HG02678 (cell line): Measurements from ENCODE around the gene NES.

ENCODE experiments used
- ATAC-seq: cut with Tn5 transposase; IDR thresholded peaks from one replicate; pipeline ENCODE4 v1.9.1; 2021; ENCODE audit warnings: mild to moderate bottlenecking, moderate library complexity; ENCODE audit not compliant: unreplicated experiment

The NES gene, protein sequence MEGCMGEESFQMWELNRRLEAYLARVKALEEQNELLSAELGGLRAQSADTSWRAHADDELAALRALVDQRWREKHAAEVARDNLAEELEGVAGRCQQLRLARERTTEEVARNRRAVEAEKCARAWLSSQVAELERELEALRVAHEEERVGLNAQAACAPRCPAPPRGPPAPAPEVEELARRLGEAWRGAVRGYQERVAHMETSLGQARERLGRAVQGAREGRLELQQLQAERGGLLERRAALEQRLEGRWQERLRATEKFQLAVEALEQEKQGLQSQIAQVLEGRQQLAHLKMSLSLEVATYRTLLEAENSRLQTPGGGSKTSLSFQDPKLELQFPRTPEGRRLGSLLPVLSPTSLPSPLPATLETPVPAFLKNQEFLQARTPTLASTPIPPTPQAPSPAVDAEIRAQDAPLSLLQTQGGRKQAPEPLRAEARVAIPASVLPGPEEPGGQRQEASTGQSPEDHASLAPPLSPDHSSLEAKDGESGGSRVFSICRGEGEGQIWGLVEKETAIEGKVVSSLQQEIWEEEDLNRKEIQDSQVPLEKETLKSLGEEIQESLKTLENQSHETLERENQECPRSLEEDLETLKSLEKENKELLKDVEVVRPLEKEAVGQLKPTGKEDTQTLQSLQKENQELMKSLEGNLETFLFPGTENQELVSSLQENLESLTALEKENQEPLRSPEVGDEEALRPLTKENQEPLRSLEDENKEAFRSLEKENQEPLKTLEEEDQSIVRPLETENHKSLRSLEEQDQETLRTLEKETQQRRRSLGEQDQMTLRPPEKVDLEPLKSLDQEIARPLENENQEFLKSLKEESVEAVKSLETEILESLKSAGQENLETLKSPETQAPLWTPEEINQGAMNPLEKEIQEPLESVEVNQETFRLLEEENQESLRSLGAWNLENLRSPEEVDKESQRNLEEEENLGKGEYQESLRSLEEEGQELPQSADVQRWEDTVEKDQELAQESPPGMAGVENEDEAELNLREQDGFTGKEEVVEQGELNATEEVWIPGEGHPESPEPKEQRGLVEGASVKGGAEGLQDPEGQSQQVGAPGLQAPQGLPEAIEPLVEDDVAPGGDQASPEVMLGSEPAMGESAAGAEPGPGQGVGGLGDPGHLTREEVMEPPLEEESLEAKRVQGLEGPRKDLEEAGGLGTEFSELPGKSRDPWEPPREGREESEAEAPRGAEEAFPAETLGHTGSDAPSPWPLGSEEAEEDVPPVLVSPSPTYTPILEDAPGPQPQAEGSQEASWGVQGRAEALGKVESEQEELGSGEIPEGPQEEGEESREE (N-terminal part only)

DNA sequence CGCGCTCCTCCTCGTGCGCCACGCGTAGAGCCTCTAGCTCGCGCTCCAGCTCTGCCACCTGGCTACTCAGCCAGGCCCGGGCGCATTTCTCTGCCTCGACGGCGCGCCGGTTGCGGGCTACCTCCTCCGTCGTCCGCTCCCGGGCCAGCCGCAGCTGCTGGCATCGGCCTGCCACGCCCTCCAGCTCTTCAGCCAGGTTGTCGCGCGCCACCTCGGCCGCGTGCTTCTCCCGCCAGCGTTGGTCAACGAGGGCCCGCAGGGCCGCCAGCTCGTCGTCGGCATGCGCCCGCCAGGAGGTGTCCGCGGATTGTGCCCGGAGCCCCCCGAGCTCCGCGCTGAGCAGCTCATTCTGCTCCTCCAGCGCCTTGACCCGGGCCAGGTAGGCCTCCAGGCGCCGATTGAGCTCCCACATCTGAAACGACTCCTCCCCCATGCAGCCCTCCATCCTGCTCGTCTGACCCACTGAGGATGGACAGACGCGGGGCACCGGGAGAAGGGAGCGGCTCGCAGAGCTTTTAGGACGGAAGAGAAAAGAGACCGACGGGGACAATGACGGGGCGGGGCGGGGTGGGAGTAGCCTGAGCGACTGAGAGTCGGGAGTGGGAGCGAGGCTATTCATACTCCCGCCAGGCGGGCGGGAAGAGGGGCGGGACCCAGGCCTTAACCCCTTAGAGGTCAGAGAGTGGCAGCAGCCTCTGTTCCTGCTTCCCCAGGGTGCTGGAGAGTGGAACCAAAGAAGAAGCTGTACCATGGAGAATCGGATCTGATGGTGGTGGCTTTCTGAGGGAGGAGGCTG, at the start of gene NES:
Gene NES (minus strand): TSS at position 588 of the 796 bp plus-strand sequence. CDS start 143 bp downstream, at position 445.
- ATAC-seq: no peak

DNA sequence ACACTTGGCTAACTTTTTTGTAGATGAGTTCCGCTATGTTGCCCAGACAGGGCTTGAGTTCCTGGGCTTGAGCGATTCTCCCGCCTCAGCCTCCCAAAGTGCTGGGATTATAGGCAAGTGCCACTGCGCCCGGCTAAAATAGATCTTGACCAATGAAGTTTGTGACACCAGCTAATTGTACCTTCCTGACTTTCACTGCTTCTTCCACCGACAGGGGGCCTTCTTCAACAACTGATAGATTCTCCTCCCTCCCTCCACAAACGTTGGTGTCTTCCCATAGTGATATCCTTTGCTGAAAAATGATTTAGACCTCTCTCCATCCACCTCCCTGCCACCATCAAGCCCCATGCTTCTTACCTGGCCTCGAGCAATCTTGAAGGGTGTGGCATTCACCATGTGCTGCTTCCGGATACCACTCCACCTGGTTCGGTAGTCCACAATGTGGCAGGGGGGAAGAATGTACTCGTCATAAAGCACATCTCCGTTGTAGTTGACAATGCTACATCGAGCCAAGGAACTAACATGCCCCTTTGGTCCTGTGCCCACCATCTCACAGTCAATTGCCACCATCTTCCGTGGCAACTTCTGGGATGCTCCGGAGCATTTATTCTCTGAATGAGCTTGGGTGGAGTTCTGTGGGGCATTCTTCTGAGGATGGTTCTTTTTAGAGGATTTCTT, 49.5 kb upstream of the NES start:
- no peak for ATAC-seq

DNA sequence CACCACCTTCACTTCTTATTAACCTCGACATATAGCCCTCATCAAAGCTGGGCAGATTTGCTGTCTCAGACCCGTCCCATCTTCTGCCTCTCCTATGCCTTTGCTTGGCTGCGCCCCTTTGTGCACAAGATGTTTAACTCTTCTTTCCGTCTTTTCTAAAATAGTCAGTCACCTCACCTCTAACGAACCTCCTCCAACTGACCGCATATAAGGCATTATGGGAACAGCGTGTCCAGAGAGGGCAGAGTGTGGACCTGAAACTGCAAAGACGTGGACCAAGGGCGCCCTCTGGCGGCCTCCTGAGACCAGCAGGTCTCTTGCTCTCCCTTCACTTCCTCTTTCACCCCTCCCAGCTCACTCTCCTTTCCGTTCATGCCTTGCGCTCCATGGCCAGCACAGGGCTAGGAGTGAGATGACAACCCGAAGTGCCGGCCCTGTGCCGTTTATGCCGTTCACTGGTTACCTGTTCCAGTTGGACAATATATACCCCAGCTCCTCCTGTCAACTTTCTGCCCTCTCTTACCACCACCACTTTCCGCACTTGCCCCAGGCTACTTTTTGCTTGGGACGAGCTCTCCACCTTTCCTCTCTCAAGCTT, 48.6 kb upstream of the NES start:
- ATAC-seq: peak; percentile 40

DNA sequence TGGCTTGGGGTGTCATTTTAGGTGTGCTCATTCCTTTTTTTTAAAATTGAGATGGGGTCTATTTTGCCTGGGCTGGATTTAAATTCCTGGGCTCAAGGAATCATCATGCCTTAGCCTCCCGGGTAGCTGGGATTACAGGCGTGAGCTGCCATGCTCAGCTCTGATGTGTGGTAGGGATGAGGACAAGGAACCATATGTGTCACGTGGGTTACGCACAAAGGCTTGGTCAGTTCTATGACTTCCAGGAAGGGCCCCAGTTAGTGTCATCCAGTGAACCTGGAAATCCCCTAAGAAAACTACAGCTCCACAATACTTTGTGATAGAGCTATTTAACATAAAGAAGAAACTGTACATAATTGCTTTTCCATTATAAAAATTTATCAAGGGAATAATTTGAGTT, 44.3 kb upstream of the NES start:
- ATAC-seq: no peak

DNA sequence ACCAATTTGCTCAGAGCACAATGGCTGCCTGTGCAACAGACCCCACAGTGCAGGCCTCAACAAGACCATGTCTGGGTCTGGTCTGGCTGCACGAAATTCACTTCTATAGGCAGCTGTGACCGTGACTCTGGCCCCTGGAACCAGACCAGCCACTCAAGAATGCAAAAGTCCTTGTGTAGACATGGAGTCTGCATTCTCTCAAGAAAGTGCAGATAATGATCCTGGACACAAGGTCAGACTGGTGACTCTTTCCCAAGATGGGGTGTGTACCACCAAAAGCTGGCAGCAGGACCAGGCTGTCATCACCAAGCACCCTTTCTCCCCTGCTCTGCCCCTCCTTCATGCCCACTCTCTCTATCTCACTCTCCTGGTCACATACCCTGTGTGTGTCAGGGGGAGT, 43.9 kb upstream of the NES start:
- ATAC-seq: no peak

DNA sequence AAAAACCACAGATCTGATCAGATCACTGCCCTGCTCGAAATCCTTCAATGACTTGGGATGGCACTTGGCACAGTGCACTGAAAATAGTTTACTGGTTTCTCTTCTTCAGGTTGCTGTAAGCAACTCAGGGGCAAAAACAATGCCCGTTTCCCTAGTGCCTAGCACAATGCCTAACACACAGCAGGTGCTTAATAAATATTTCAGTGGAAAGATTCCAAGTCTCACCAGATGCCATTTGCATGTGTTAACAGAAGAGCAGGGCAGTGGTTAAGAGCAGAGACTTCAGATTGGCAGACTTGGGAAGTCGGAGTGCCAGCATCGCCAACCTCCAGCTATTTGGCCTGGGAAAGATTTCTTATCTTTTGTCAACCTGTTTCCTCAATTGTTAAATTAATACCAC, 40.1 kb upstream of the NES start:
- no peak for ATAC-seq

DNA sequence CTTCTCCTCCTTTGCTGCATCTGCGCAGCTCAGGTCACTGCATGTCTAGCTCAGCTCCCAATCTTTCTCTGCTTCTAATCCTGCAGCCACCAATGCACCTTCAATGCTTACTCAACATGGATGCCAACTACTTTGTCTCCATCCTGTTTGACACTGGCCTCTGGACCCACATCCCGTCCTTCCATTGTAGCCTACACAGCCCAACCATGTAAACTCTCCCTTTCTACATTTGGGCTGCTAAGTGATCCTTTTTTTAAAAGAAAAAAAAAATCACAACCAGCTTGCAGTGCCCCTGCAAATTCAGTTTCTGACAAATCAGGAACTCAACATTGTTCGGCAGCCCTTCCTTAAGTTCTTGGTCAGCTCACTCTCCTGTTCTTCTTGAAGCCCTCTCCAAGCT, 37.6 kb upstream of the NES start:
- no peak for ATAC-seq

DNA sequence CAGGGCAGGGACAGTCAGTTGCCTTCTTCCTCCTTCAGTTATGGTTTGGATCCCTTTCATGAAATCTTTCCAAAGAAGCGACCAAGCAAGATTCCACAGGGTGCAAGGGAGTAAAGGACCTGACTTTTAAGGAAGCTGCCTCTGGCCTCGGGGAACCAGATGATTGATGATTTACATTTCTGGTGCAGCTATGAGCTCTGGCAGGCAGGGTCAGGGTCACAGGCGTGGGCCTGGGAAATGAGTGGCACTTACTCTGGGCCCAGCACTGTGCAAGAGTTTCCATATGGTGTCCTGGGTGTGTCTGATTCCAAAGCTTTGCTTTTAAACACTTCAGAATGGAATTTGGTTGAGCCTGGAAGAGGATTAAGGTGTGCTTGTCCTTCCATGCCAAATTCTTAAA, 35.4 kb upstream of the NES start:
- no peak for ATAC-seq

DNA sequence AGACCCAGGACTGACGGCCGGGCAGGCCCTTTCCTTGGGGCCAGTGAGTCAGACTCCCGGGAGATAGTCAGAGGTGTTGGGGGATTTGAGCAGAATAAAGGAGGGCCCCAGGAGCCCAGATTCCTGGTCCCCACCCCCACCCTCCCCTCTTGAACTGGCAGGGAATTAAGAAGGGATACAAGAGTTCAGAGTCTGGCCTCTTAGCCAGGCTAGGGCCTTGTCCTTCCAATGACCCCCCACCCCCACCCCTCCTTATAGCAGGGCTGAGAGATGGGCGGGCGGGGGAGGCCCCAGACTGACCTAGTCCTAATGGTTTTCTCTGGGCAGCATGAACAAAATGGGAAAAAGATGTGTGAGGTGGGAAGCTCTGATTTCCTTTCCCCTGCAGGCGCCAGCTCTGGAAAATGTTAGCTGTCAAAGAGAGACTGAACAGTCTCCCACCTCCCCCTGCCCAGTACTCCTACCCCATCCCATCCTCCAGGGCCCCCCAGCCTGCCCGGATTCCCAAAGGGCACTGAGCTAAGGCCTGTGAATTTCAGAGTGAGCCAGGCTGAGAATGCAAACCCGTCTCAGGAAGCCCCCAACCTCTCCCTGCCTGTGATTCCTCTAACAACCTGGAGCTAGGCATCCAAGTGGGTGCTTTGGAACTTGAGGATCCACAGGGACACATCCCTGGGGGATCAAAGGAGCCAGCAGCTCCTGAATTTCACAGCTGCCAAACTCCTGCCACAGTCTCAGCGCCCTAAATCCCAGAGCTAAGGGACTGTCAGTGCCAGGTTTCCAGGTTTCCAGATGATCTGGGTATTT, 34.0 kb upstream of the NES start:
- ATAC-seq: no peak

DNA sequence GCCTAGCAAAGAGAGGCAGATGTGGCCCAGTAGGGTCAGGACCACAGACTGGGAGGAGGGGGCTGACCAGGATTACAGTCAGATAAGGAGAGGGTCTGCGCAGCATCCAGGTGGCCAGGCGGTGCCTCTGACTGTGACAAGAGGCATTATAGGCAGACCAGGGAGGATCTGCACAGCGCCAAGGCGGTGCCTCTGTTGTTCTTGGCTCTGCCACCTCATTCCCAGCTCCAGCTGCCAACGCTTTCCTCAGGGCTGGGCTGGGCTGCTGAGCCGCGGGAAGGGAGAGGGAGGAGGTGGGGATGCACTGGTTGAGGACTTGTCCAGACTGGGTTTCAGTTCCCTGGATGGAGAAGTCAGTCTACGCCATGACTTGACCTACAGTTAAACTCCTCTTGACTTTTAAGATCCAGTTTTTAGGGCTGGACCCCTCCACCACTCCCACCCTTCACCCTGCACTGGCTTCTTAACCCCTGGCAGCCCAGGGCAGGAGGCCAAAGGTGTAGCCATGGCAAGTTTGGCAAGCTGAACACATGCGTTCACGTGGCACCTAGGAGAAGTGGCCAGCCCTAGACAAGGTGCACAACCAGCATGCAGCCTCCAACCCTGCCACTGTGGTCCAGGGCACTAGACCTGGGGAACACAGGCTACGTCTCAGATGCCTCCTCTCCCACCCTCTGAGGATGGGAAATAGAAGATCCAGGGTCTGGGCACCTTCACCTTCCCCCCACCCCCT, 32.7 kb upstream of the NES start:
- ATAC-seq: no peak

DNA sequence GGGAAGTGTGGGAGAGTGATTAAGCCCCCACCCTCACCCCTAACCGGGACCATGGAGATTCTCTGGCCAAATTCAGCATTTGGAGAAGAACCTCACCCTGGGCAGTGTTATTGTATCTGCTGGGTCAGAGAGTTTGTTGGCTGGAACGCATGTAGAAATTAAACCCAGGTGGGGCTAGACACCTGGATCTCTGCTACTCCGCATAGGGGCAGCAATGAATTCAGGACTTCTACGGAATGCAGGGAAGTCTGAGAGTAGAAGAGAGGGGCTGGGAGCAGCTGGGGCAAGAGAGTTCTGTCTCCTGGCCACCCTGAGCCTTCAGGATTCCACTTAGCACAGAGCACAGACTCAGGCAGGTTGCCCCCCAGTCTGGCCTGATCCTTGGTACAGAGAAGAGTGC, 31.8 kb upstream of the NES start:
- ATAC-seq: no peak

DNA sequence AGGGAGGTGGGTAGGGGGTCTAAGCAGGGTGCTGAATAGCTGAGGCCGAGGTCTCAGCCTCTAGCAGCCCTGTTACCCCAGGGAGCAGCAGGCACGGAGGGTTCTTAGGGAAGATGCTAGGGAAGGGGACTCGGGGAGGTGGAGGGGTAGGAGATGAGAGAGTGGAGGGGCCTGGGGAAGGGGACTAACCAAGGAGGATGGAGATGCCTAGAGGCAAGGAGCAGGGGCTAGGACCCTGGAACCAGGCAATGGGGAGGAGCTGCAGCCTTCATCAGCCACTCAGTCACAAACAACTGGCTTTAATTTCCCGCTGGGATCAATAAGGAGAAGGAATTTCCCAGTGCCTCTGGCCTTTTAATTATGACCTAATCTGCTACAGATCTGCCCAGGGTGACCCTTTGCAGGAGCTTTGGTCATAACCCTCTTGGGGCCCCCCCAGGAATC, 31.0 kb upstream of the NES start:
- no peak for ATAC-seq

DNA sequence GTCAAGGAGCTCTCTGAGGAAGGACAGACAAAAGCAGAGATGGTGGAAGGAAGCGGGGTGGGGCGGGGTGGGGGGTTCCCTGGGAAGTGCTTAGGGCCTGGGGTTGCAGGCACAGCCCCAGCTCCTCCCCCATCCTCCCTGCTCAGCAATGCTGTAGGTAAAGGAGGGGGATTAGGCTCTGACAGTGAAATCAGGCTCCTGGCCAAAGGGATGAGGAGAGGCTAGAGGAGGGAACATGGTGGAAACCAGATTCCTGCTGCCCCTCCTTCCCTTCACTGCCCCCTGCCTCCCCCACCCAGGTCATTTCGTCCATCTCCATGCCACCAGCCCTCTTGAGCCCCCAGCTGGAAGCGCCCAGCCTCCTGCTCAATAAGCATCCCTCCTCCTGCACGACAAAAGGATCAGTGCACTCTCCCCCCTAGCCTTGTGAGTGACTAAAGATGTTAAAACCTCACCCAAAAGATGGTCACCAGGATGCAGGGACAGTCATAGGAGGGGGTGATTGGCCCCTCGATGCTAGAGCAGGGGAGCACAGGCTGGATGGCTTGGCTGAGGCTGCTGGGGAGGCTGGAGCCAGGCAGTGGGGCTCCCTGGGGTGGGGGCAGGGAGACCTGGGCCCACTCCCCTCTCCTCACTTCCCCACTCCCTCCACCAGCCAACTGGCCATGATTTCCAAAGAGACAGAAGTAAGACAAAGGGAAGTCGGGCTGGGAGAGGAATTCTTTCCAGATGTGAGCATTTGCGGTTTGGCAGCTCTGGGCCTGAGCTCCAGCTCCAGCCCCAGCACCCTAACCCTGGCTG, 30.4 kb upstream of the NES start:
- no peak for ATAC-seq

DNA sequence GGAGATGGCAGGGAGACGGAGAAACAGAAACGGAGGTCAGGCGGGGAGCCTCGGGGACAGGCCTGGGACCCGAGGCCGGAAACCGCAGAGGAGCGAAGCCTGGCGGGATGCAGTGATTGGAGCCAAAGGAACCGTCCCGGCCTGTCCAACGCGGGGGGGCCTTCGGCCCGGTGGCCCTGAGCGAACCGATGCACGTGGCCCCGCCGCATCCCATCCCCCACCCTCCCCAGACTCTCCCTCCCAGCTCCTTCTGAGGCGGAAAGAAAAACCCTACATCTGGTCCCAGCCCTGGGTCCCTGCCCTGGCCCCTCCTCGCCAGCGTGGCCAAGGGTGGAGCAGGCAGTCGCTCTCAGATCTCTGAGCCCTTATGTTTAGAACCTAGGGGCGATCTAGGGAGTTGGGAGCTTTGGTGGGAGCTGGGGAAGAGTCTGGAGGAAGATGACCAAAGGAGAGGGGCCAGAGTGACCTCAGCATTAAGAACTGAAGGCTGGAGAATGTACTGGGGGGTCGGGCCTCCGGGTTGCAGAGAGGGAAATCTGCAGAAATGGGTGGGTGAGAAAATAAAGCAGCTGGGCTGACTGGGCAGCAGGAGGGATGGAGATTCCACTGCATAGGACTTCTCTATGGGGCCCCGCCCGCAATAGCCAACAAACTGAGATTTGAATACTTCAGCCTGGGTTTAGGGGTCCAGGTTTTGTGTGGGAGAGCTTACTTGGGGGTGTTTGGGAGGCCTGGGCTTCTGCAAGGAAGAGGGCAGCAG, 29.6 kb upstream of the NES start:
- ATAC-seq: no peak

DNA sequence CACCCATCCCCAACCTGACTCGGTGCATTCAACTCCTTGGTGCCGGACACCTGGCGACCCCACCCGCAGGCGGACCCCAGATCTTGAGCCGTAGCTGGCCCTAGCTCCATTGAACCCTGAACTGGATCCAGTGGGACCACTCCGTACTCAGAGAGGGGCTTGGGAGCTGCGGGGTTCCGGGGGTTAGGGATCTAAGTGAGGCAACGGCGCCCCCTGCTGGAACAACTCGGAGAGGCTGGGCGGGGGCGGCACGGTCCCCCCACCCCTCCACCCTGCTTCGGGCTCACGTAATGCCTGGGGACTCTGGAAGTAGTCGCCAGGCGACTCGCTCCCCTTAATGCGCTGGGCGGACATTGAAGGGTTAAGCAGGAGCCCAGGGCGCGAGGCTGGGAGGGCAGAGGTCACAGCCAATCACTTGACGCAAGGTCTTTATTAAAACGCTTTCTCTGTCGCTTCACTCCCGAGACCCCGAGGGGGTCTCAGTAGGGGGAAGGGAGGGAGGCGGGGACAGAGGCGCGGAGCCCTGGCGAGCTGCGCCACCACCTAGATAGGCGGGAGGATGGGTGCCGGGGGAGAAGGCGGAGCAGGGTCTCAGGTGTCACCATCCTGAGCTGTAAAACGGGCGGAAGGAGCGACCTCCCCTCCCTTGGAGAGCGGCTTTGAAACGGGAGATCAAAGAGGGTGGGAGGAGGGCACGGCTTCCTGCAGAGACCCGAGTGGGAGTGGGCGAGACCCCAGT, 28.9 kb upstream of the NES start:
- no peak for ATAC-seq
